Measurements from ENCODE around the gene RCAN2.
"Not testable (repeated sequence)": the region's sequence is repeated elsewhere in the genome, so short reads cannot be mapped to it uniquely, and the experiment has no call there.

The RCAN2 gene

DNA sequence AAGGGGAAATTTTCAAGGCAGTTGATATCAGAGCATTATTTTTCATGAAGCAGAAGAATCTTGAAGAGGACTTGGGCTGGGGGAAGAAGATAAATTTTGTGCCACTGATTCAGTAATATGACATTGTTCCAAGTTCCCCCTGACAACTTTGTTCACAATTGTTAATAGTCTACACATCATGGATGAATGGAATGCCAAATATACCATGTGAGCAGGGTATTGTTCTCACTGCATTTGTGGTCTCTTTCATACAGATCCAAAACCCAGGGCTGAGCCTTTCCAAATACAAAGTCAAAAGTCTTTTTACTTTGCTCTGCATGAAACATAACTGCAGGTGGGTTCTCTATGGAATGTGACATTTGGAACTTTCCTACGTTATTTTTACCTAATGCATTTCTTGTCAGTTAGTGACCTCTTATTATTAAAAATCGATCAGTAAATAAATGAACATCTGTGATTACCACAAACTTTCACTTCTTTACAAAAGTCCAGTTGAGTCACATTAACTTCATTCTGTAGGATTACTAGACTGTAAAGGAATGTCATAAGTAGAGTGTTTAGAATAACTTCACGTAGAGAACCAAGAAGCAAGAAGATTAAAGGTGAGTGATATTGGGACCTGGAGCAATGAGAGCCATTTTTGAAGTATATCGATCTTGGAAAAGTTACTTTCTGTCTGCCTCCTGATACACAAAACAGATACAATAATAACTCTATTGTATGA lies 100.9 kb downstream of the RCAN2 start:
- DNase-seq (ENCODE audit: low read depth in 1 of 2, low spot score in 1 of 2), result no peak

DNA sequence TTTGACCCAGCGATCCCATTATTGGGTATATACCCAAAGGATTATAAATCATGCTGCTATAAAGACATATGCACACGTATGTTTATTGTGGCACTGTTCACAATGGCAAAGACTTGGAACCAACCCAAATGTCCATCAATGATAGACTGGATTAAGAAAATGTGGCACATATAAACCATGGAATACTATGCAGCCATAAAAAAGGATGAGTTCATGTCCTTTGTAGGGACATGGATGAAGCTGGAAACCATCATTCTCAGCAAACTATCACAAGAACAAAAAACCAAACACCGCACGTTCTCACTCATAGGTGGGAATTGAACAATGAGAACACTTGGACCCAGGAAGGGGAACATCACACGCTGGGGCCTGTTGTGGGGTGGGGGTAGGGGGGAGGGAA lies 103.5 kb downstream of the RCAN2 start:
- DNase-seq (ENCODE audit: low read depth in 1 of 2, low spot score in 1 of 2), result not testable (repeated sequence)

DNA sequence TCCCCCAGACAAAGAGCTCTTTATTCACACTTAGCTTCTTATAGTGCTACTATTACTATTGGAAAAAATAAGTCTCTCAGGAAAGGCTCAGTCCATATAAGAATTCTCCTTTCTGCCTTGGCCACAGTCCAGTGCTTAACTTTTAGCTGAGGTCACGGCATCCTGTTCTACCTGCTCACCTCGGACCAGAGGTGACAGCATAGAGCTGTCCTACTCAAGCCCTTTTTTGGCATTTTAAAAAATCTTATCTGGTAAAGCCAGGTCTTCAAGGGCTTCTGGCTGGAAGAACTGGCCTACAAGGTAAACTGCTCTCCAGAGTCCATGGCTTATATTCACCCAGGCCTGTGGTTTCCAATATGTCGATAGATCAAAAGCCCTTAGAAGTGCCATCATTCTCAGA lies 109.7 kb downstream of the RCAN2 start:
- DNase-seq (ENCODE audit: low read depth in 1 of 2, low spot score in 1 of 2), result no peak

- DNase-seq (ENCODE audit: low read depth in 1 of 2, low spot score in 1 of 2), result no peak
Measured at GRCh38 chr6:46381057-46381456, 110.2 kb downstream of the RCAN2 start.

GRCh38 chr6:46380152-46380807 lies 111.0 kb downstream of the RCAN2 start:
- no peak for DNase-seq (ENCODE audit: low read depth in 1 of 2, low spot score in 1 of 2)

DNA sequence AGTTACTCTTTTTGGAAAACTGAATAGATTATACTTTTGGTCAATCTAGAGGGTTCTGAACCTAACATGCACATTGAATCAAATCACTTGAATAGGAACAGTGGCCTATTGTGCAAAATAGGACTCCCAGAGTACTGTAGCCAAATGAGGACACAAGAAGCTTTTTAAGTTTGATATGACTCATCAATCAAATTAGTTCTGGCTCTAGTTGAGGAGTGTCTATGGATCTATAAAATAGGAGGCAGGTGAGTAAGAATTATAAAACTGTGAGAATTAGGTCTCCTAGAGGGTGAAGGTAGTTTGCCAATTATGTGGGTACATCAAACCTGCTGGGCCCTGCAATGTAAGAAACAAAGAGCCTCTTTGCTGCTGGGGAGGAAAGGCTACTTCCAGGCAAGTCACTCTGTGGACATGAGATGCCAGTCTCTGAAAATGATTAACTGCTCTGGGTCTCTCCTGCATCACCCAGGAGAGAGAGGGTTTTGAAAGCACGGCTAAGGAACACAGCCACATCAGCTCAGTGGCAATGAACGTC lies 112.3 kb downstream of the RCAN2 start:
- DNase-seq (ENCODE audit: low read depth in 1 of 2, low spot score in 1 of 2), result no peak

GRCh38 chr6:46378161-46378881 lies 112.9 kb downstream of the RCAN2 start:
- no peak for DNase-seq (ENCODE audit: low read depth in 1 of 2, low spot score in 1 of 2)

DNA sequence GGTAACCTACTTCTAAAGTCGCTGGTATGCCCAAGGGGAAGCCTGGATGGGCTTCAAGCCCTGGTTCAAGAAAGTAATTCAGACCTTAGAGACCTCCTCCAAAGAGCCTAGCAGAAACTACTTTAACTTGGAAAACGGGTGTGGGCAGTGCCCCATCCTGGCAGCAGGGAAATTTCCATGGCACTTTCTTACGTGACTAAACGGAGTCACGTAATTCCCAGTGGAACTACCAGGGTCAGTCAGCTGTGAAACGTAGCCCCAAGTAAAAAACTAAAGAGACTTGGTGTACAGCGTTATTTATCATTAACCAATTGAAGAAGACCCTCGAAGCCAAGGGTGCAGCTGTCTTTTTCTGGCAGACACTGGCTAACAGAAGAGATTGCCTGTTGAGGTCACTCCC lies 114.0 kb downstream of the RCAN2 start:
- DNase-seq (ENCODE audit: low read depth in 1 of 2, low spot score in 1 of 2), result no peak

- DNase-seq (ENCODE audit: low read depth in 1 of 2, low spot score in 1 of 2), result no peak
Measured at GRCh38 chr6:46376562-46377061, 114.6 kb downstream of the RCAN2 start.

DNA sequence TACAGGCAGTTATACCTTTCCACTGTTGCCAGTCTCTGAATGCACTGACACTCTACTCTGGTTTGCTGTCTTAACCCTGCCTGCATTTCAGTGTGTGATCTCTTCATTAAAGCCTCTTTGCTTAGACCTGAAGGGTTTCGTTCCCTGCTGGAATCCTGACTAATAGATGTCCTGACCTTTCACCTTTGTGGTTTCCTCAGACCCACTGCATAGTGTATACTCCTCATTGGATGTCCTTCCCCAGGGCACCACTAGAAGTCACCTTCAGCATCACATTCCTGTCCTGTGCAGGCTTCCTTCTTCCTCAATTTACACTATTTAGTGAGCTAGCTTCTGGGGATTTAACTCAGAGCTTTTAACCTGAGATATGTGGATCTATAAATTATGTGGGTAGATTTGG lies 120.6 kb downstream of the RCAN2 start:
- no peak for DNase-seq (ENCODE audit: low read depth in 1 of 2, low spot score in 1 of 2)

- no peak for DNase-seq (ENCODE audit: low read depth in 1 of 2, low spot score in 1 of 2)
Measured at GRCh38 chr6:46368169-46368536, 123.1 kb downstream of the RCAN2 start.

GRCh38 chr6:46367354-46368168 lies 123.7 kb downstream of the RCAN2 start:
- DNase-seq (ENCODE audit: low read depth in 1 of 2, low spot score in 1 of 2), result no peak

DNA sequence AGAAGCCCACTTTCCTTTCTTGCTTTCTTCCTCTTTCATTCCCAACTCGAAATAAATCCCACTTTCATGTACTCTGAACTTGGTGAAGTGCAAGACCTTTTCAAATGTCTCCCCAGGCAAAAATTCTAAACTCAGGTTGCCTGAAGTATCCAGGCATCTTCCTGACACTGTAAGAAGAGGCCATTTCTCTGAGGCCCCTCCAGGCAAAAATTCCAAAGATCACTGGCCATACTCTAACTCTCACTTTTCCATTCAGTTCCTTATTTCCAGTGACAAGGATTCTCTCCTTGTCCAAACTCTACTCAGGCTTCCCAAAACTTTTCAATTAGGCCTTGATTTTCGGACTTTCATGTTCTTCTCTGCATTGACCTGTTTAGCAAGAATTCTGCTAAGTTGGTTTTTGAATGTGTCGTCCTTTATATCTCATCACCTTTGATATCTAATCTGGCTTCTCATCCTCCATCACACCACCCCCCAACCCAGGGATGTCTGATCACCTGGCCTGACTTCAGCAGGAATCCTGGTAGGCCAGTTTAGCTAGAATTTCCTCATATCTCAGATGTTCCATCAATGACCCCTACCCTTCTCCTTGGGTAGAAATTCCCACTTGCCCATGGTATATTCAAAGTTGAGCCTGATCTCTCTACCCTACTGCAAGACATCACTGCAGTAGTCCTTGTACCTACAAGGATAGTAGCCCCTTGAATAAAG lies 124.9 kb downstream of the RCAN2 start:
- DNase-seq (ENCODE audit: low read depth in 1 of 2, low spot score in 1 of 2), result no peak

DNA sequence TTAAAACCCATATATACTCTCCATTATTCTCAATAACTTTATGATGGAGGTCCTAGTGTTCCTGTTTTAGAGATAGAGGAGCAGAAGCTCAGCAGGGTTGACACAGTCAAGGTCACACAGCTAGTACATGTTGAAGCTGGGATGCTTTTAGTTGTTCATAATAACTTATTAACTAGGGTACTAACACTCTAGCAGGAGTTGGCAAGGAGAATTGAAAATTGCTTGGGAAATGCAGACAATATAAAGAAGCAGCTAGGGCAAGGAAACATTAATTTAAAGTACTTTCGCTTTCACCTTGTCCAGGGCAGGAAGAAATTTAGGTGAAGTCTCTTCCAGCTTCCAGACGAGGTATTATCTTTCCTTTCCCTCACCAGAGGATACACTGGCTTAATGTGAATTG lies 133.7 kb downstream of the RCAN2 start:
- no peak for DNase-seq (ENCODE audit: low read depth in 1 of 2, low spot score in 1 of 2)

DNA sequence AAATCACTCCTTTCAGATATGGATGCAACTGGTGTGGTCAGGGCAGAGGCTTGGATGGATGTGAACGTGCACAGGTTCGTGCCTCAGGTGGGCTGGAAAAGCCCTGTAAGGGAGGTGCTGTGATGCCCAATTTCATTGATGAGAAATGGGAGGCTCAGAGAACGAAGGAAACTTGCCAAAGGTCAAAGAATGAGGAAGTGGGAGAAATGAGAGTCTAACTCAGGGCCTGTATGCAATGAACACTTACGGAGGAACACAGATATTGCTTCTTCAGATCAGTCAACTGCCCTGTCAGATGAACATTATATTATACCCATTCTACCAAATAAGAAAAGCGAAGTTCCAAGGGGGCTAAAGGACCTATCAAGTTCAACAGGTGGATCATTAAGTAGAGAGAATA lies 134.7 kb downstream of the RCAN2 start:
- DNase-seq (ENCODE audit: low read depth in 1 of 2, low spot score in 1 of 2), result no peak

GRCh38 chr6:46353528-46353927 lies 137.7 kb downstream of the RCAN2 start:
- no peak for DNase-seq (ENCODE audit: low read depth in 1 of 2, low spot score in 1 of 2)

GRCh38 chr6:46352541-46353268 lies 138.5 kb downstream of the RCAN2 start:
- DNase-seq (ENCODE audit: low read depth in 1 of 2, low spot score in 1 of 2), result no peak

DNA sequence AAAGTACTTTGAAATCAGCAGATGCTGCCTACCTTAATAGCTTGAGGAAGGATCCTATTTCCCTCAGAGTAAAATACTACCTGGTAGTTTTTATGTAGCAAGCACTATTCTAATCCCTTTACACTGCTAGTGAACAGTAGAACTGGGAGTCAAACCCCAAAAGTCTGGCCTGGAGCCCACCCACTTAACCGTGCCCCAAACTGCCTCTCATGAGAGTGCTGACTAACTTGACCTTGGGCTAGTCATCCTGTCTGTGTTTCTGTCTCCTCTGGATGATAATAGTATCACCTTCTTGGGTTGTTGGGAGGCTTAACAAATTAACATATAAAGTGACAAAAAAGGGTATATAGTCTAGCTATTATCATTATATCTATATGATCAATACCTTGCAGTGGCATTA lies 140.5 kb downstream of the RCAN2 start:
- DNase-seq (ENCODE audit: low read depth in 1 of 2, low spot score in 1 of 2), result no peak

GRCh38 chr6:46347669-46348068 lies 143.6 kb downstream of the RCAN2 start:
- no peak for DNase-seq (ENCODE audit: low read depth in 1 of 2, low spot score in 1 of 2)

- DNase-seq (ENCODE audit: low read depth in 1 of 2, low spot score in 1 of 2), result no peak
Measured at GRCh38 chr6:46340246-46340645, 151.0 kb downstream of the RCAN2 start.

All from stimulated activated CD4-positive, alpha-beta T cell treated with anti-CD3 and anti-CD28 coated beads, Interleukin-15, amount 100 ng/mL, for 1 hour (primary cell).